ENCODE data around the gene SUGP2. TPM values are rescaled to one million over a fixed set of nuclear protein-coding genes. Genes with fewer than 3 reads are reported as not detected.

Gene SUGP2
- total RNA-seq, 1 experiment from 2014 or later, result 77.2 TPM

- Mint-ChIP-seq H3K4me1 (ENCODE audit: low read depth, unreplicated experiment) (no peaks in the 10 kb centered on the region), H3K27ac (ENCODE audit: unreplicated experiment) (no peak overlapping the region), H3K27me3 (ENCODE audit: unreplicated experiment) (peaks cover 3% of the 10 kb centered on the region), H3K9me3 (ENCODE audit: low read depth, unreplicated experiment) (no peaks in the 10 kb centered on the region), H3K36me3 (ENCODE audit: insufficient read depth, unreplicated experiment) (peaks cover 5% of the 10 kb centered on the region), H3K4me3 (ENCODE audit: low read depth, unreplicated experiment) (no peak overlapping the region)
- BruUV-seq (replicated peaks), result no TSS peak
- intact Hi-C loops (cut with micrococcal nuclease; ENCODE audit: unreplicated experiment), result no loop called here
- TF ChIP-seq CTCF (IDR thresholded peaks at IDR 0.05; ENCODE audit: unreplicated experiment), result no peak
- no peak for DNase-seq
- CTCF ChIA-PET, result no interaction called here
Observed at GRCh38 chr19:18967358-18968146, 65.8 kb downstream of the SUGP2 start.

DNA sequence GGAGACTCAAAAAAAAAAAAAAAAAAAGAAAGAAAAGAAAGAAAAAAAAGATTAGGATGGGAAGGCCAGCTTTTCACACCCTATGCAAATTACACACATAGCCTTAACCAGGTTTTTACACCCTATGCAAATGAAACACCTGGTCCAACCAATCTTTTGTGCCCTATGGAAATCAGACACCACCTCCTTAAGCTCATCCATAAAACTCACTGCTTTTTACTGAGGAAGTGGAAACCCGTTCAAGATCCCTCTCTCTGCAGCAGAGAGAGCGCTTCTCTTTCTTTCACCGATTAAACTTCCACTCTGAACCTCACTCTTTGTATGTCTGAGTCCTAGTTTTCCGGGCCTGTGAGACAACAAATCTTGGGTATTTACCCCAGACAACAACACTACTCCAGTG lies 67.0 kb downstream of the SUGP2 start:
- CTCF ChIA-PET, result interaction anchor here (0.6 kb wide), 1 partner anchor 645 kb away, joined by 3 read pairs; no protein-coding TSS in a partner anchor
- BruUV-seq (replicated peaks), result no TSS peak
- H3K4me1 Mint-ChIP-seq (ENCODE audit: low read depth, unreplicated experiment), result no peaks in the 10 kb centered on the region
- peaks cover 15% of the 10 kb centered on the region for H3K27me3 Mint-ChIP-seq (ENCODE audit: unreplicated experiment)
- H3K27ac Mint-ChIP-seq (ENCODE audit: unreplicated experiment), result no peak overlapping the region
- H3K36me3 Mint-ChIP-seq (ENCODE audit: insufficient read depth, unreplicated experiment), result peaks cover 5% of the 10 kb centered on the region
- no peaks in the 10 kb centered on the region for H3K9me3 Mint-ChIP-seq (ENCODE audit: low read depth, unreplicated experiment)
- DNase-seq, result no peak
- H3K4me3 Mint-ChIP-seq (ENCODE audit: low read depth, unreplicated experiment), result no peak overlapping the region
- intact Hi-C loops (cut with micrococcal nuclease; ENCODE audit: unreplicated experiment), result no loop called here
- no peak for TF ChIP-seq CTCF (IDR thresholded peaks at IDR 0.05; ENCODE audit: unreplicated experiment)

DNA sequence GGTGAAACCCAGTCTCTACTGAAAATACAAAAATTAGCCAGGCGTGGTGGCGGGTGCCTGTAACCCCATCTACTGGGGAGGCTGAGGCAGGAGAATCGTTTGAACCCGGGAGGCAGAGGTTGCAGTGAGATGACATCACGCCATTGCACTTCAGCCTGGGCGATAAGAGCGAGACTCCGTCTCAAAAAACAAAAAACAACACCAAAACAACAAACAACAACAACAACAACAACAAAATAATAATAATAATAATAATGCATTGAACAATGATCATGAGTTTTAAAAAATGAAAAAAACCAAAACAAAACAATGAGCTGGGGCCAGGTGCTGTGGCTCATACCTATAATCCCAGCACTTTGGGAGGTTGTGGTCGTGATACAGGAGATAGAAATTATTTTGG lies 69.2 kb downstream of the SUGP2 start:
- CTCF ChIA-PET, result no interaction called here
- BruUV-seq (replicated peaks), result no TSS peak
- H3K27me3 Mint-ChIP-seq (ENCODE audit: unreplicated experiment), result peaks cover 15% of the 10 kb centered on the region
- no peak for TF ChIP-seq CTCF (IDR thresholded peaks at IDR 0.05; ENCODE audit: unreplicated experiment)
- no peak overlapping the region for H3K27ac Mint-ChIP-seq (ENCODE audit: unreplicated experiment)
- H3K36me3 Mint-ChIP-seq (ENCODE audit: insufficient read depth, unreplicated experiment), result peaks cover 1% of the 10 kb centered on the region
- intact Hi-C loops (cut with micrococcal nuclease; ENCODE audit: unreplicated experiment), result no loop called here
- no peak for DNase-seq
- no peaks in the 10 kb centered on the region for H3K4me1 Mint-ChIP-seq (ENCODE audit: low read depth, unreplicated experiment)
- no peaks in the 10 kb centered on the region for H3K9me3 Mint-ChIP-seq (ENCODE audit: low read depth, unreplicated experiment)
- no peak overlapping the region for H3K4me3 Mint-ChIP-seq (ENCODE audit: low read depth, unreplicated experiment)

DNA sequence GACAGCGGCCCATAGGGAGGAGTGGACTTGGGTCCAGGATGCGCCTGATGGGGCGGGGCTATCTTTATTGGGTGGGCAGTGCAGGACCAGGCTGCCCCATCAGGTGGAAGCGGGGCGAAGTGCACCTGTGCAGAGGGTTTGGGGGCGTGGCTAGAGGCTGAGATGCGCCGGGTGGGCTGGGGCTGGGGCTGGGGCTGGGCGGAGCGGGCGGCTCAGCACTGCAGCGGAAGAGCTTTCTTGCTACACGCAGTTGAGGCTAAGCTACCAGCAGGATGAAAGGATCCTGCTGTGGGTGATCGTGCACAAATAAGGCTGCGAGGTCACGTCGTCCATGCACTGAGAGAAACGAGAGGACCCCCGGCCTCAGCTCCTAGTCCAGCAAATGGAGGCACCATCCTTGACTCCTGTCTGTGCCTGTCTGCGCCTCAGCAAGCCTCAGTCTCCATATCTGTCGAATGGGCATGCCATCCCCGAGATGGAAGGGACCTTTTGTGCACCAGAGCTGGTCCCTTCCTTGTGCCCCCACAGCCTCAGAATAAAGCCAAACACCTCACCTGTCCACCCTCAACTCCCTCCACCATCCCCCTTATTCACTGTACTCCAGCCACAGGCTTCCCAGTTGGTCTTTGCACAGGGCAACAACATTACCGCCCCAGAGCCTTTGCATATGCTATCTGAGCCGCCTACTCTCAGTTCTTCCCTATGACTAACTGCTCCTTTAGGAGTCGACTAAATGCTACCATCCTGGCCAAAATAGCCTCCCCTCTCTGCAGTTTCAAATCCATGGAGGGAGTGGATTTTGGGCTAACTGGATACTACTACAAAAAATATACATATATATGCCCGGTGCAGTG lies 71.3 kb downstream of the SUGP2 start:
- no peaks in the 10 kb centered on the region for H3K4me1 Mint-ChIP-seq (ENCODE audit: low read depth, unreplicated experiment)
- no peak overlapping the region for H3K27ac Mint-ChIP-seq (ENCODE audit: unreplicated experiment)
- peaks cover 15% of the 10 kb centered on the region for H3K27me3 Mint-ChIP-seq (ENCODE audit: unreplicated experiment)
- H3K36me3 Mint-ChIP-seq (ENCODE audit: insufficient read depth, unreplicated experiment), result no peaks in the 10 kb centered on the region
- DNase-seq, result no peak
- no peak overlapping the region for H3K4me3 Mint-ChIP-seq (ENCODE audit: low read depth, unreplicated experiment)
- intact Hi-C loops (cut with micrococcal nuclease; ENCODE audit: unreplicated experiment), result no loop called here
- no peak for TF ChIP-seq CTCF (IDR thresholded peaks at IDR 0.05; ENCODE audit: unreplicated experiment)
- CTCF ChIA-PET, result no interaction called here
- BruUV-seq (replicated peaks), result no TSS peak
- no peaks in the 10 kb centered on the region for H3K9me3 Mint-ChIP-seq (ENCODE audit: low read depth, unreplicated experiment)
